Measurements from ENCODE around the gene CHKB.

- TF ChIP-seq POLR2A (IDR thresholded peaks at IDR 0.05; ENCODE audit: extremely low read depth, insufficient read length) (no peak), CTCF (IDR thresholded peaks at IDR 0.05; ENCODE audit: low read depth, low read length) (no peak)
These were observed 1.4 kb downstream of the CHKB start for GRCh38 chr22:50581031-50581949.

All from NB4 (cell line).